Motor neuron (in vitro differentiated cells): Measurements from ENCODE around the gene LSM10. TPM values are rescaled to one million over a fixed set of nuclear protein-coding genes. Genes with fewer than 3 reads are reported as not detected.

Experiments used
- ATAC-seq, 8 experiments: fragments of 200-7000 bp; cut with Tn5 transposase; replicated peaks in 6 of 8; 2 replicates each; pipeline ENCODE4 v1.8.0; 2021; ENCODE audit warnings: mild to moderate bottlenecking in 8 of 8, moderate library complexity in 8 of 8
- H3K27ac ChIP-seq, 2 donors: fragments of 250-450 bp; sonication (Bioruptor Pico); 2 replicates each; pipeline ENCODE4 v1.9.0; 2021; ENCODE audit warnings: antibody characterized with exemption in 2 of 2, mild to moderate bottlenecking in 2 of 2, moderate library complexity in 1 of 2
- H3K4me1 ChIP-seq, 2 donors: fragments of 250-450 bp; sonication (Bioruptor Pico); replicated peaks in 1 of 2; 2 replicates each; pipeline ENCODE4 v1.6.1; 2021; ENCODE audit warnings: antibody characterized with exemption in 2 of 2, mild to moderate bottlenecking in 2 of 2, moderate library complexity in 1 of 2
- H3K4me3 ChIP-seq, 5 donors: fragments of 250-450 bp; sonication (Bioruptor Pico); 2 replicates each; pipeline ENCODE4 v1.9.0; 2021; ENCODE audit warnings: antibody characterized with exemption in 5 of 5, mild to moderate bottlenecking in 5 of 5, moderate library complexity in 4 of 5
- WGBS, 10 experiments: fragments of 450-650 bp; shearing (Covaris generic); methylation state at CpG; one replicate each; pipeline ENCODE4 v1.0.0; 2022; 5-methylcytosine and 5-hydroxymethylcytosine counted together
- in situ Hi-C, 9 experiments: fragments of 400-800 bp; cut with MboI; loops; one replicate each; pipeline ENCODE4 v1.15.0; 2021; ENCODE audit warnings: low sequenced_read_pairs in 9 of 9, low pct_unique_long_range_greater_than_20kb in 2 of 9; ENCODE audit not compliant: unreplicated experiment in 9 of 9
- total RNA-seq, 8 experiments: library from RNA; unstranded; fragments of 300-600 nt; gene quantifications; 2 replicates each; pipeline versions ENCODE4 v1.2.3 to v1.2.4, GENCODE V29; 2022

The LSM10 gene
- total RNA-seq, 8 experiments from 2014 or later: 32.4 to 68.7 (median 40.2) TPM

DNA sequence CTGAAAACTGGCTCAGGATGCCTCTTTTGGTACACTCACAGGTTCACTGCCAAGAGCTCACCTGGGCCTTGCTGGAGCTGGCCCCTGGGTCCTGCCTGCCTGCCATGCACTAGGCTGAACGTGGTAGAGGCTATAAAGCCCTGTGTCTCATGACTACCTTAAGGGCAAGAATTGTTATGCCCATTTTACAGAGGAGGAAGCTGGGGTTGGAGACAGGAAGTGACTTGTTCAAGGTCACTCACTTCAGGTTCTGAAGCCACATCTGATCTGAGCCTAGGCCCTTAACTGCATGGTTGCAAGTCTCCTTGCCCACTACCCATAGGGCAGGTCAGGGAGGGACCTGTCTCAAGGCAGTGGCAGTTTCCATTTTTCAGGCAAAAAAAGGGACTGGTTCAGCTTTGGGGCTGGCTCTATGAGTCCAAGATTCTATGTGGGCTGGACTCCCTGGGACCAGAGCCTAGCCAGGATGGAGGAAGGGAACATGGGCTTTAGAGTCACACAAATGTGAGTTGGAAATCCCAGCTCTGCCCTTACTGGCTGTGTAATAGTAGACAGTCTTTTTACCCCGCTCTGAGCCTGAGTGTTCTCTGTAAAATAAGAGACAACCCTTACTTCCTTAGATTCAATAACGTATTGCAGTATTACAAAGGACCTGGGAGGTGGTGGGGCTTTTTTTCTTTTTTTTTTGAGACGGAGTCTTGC, 19.8 kb downstream of the LSM10 start:
- Histone ChIP-seq H3K4me1 (peaks cover 21 to 23% of the 10 kb centered on the region in 2 donors), H3K4me3 (no peak overlapping the region), H3K27ac (no peak overlapping the region)
- 64 to 100% (median 84%) methylated on average over 1 to 3 of the region's 4 CpGs; no CpG with 5 or more reads in 2 of the 10 experiments for WGBS, 10 experiments
- ATAC-seq: no peak
- in situ Hi-C loops: no loop called here

DNA sequence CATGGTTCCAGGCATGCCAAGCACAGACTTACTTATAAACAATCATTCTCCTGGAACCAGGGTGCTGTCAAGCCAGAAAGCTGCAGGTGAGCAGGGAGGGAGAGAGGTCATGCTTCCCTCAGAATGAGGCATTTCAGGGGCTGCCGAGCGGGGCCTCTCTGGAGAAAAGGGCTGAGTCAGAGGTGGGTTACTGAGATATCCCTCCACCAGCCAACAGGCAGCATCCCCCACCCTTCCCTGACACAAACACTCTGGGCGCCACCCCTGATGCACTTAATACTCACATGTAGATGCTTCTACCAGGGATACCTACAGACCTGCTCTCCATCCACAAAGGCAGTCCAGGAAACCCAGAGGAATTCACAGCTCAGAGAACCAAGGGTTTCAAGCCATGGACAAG, 25.1 kb downstream of the LSM10 start:
- peak in 4 of 8 experiments; percentile 1 to 7 (median 2) for ATAC-seq
- H3K27ac ChIP-seq: peak overlapping the region; percentile 91 to 92
- WGBS, 10 experiments: 61 to 83% (median 70%) methylated on average over 1 to 3 of the region's 3 CpGs; no CpG with 5 or more reads in 5 of the 10 experiments
- in situ Hi-C loops: no loop called here
- H3K4me1 ChIP-seq: peaks cover 40 to 46% of the 10 kb centered on the region in 2 donors
- no peak overlapping the region for H3K4me3 ChIP-seq

DNA sequence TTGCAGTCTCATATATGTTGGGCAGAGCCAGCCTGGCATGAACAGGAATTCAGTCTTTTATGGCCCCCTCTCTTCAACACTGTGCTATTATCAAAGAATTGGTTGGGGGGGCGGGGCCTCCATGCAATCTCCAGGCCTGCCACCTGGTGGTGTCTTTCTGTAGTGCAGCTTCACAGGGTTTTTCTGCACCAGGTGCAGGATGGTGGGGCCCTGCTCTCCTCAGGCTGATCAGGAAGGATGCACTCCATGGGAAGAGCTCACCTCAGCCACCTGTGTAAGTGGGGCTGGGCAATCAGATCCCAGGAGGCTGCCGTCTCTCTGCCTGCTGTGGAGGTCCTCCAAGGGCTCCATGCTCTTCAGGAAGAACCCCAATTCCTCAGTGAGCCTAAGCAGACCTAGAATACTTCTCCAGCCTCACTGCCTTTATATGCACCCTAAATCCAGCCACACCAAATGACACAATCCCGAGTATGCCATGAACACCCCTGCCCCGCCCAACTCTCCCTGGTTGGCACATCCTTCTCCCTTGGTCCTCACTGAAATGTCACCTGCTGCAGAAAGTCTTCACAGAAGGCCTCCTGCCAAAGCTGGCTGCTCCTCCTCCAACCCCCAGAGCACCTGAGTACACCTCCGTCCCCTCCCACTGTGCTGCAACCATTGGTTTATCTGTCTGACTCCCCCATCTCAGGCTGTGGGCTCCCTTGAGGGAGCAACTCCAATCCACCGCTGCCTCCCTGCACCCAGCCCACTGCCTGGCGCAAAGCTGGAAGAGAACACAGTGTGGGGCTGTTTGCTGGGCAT, 28.4 kb downstream of the LSM10 start:
- in situ Hi-C loops: no loop called here
- Histone ChIP-seq H3K4me1 (peaks cover 48 to 54% of the 10 kb centered on the region in 2 donors), H3K4me3 (no peak overlapping the region), H3K27ac (no peak overlapping the region)
- 0 to 58% (median 44%) methylated on average over 1 to 4 of the region's 7 CpGs; no CpG with 5 or more reads in 6 of the 10 experiments for WGBS, 10 experiments
- peak in 3 of 8 experiments; percentile 3 to 64 (median 12) for ATAC-seq

DNA sequence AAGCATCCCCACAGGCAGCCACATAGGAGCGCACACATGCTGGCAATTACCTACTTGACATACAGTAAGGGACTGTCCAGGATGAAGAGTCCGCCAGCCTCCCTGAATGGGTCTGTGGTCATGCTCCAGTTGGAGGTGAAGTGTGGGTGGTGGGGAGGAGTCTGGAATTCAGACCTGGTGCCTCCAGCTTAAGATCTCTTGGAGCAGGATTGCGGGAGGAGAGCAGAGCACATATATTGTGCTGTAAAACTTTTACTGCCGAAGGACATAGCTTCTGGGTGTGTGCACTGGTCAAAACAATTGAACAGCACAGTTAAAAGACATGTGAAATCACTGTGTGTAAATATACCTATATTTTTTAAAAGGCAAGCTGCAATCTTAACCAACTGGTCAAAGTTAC, 29.9 kb downstream of the LSM10 start:
- in situ Hi-C loops: no loop called here
- H3K4me1 ChIP-seq: peaks cover 33 to 41% of the 10 kb centered on the region in 2 donors
- no peak overlapping the region for H3K4me3 ChIP-seq
- no peak overlapping the region for H3K27ac ChIP-seq
- 61 to 100% (median 92%) methylated on average over 1 to 4 of the region's 4 CpGs; no CpG with 5 or more reads in 2 of the 10 experiments for WGBS, 10 experiments
- ATAC-seq: no peak

DNA sequence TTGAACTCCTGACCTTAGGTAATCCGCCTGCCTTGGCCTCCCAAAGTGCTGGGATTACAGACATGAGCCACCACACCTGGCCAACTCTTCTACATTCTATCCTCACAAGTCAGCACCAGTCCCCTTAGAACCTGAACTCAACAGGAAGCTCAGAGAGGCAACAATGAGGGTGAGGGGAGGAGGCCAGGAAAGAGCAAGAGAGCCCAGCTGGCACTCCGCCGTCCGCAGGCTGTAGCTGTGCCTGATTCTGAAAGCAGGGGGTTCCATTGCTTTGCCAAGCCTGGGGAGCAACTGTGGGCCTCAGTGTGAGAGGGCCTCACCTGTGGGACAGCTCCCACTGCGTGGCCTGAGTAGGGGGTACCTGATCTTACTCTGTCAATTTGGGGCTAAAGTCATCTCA, 30.6 kb downstream of the LSM10 start:
- Histone ChIP-seq H3K27ac (no peak overlapping the region), H3K4me1 (peaks cover 26 to 34% of the 10 kb centered on the region in 2 donors), H3K4me3 (no peak overlapping the region)
- no peak for ATAC-seq
- in situ Hi-C loops: no loop called here
- WGBS, 10 experiments: 81 to 100% (median 100%) methylated on average over 1 to 4 of the region's 5 CpGs; no CpG with 5 or more reads in 4 of the 10 experiments

DNA sequence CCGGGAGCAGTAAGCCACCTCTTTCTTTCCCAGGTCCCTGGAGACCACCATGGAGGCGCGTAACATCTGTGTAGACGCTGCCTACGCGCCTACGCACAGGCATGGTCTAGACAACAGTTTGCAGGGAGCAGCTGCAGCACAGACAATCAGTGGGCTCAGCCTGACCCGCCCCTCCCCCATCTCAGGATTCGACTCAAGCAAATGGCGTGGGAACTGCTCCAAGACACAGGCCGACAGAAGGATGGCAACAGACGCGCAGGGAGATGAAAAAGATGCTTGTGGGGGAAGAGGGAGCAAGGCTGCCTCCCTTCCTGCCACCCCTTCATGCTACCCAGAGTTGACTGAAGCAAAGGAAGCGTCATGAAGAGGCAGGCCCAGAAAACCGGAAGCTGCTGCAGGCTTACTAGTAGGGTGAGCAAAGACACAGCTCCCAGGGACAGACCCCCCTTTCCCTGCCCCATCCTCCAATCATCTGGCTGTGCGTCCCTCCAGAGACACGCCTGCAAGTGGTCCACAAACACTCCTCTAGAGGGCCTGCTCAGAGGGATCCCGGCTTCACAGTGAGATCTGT, 31.5 kb downstream of the LSM10 start:
- peak overlapping the region in 1 of 5 donors; percentile 3 for H3K4me3 ChIP-seq
- in situ Hi-C loops: no loop called here
- H3K27ac ChIP-seq: peak overlapping the region; percentile 66 to 80
- H3K4me1 ChIP-seq: peaks cover 20 to 25% of the 10 kb centered on the region in 2 donors
- 11 to 87% (median 30%) methylated on average over 3 to 17 of the region's 18 CpGs; no CpG with 5 or more reads in 4 of the 10 experiments for WGBS, 10 experiments
- ATAC-seq: peak in 5 of 8 experiments; percentile 83 to 92 (median 86)

- ATAC-seq: peak in 2 of 8 experiments; percentile 67 to 76
- H3K4me1 ChIP-seq: peaks cover 20 to 24% of the 10 kb centered on the region in 2 donors
- WGBS, 10 experiments: 33 to 100% (median 88%) methylated on average over 1 of the region's 1 CpG; no CpG with 5 or more reads in 3 of the 10 experiments
- H3K27ac ChIP-seq: peak overlapping the region; percentile 66 to 80
- no peak overlapping the region for H3K4me3 ChIP-seq
- in situ Hi-C loops: no loop called here
Observed at GRCh38 chr1:36365381-36365780, 32.3 kb downstream of the LSM10 start.

DNA sequence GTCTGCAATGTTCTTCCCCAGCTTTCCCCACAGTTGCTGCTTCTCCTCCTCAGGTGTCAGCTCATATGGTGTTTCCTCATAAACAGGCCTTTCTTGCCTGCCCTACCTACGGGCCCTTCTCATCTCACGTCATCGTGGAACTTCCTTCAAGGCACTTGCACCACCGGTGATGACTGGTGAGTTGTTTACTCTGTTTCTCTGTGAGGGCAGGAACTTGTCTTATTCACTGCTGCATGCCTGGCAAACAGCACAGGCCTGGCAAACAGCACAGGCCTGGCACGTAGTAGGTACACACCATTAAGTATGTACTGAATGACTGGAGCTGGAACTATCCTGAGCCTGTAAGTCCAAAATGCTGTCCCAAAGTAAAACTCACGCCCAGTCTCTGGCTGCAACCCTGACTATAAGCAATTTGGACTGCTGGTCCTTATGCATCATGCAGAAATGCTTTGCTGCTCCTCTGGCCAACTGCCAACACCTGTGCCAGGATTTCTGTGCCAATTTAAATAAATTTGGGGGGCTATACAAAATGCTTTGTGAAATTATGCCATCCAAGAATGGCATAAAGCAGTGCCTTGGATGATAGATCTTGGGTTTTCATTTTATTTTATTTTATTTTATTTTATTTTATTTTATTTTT, 37.7 kb downstream of the LSM10 start:
- ATAC-seq: no peak
- peaks cover under 1% of the 10 kb centered on the region in 2 donors for H3K4me1 ChIP-seq
- in situ Hi-C loops: no loop called here
- WGBS, 10 experiments: 67 to 100% (median 95%) methylated on average over 1 to 6 of the region's 6 CpGs
- no peak overlapping the region for H3K4me3 ChIP-seq
- no peak overlapping the region for H3K27ac ChIP-seq

DNA sequence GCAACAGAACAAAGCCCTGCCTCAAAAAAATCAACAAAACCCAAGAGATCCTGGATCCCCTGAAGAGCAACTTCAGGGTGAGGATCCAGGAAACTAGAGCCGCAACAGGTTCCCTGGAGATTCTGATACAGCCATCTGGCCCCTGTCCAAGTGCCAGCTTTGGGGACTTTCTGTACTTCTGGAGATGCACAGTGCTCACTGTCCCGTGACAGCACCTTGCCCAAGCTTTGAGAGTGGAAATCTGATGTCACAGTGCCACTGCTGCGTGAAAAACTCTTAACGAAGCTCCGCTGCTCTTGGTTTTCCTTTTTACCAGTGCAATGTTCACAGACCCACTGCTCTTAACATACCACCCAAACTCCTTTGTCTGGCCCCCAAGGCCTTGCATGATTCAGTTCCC, 38.3 kb downstream of the LSM10 start:
- 89 to 100% (median 100%) methylated on average over 1 to 5 of the region's 5 CpGs; no CpG with 5 or more reads in 4 of the 10 experiments for WGBS, 10 experiments
- Histone ChIP-seq H3K4me1 (peaks cover 5 to 6% of the 10 kb centered on the region in 2 donors), H3K4me3 (no peak overlapping the region), H3K27ac (no peak overlapping the region)
- ATAC-seq: no peak
- in situ Hi-C loops: no loop called here

DNA sequence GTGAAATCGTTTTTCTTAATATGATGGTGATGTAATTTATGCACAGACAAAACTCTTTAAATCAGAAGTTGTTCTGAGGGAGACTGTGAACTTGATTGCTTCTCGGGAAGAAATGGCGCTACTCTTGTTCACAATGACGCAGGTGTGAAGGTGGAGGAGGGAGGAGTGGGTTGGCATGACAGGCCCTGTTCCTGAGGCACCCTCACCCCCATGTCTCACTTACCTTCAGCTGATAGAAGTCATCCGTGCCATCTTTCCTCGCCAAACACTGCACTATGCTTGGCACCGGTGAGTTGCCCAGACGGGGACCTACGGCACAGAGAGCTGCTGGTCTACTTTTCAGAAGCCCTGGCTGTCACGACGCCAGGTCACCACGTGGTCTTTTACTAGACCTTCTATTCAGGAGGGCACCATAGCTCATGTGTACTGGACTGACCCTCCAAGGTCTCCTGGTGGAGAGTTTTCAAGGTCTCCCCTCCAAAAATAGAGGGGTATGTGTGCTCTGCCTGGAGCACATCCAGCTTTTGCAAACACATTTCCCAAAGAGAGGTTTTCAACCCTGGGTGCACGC, 39.1 kb downstream of the LSM10 start:
- peaks cover 8 to 12% of the 10 kb centered on the region in 2 donors for H3K4me1 ChIP-seq
- no peak for ATAC-seq
- no peak overlapping the region for H3K27ac ChIP-seq
- in situ Hi-C loops: no loop called here
- 70 to 100% (median 90%) methylated on average over 3 to 12 of the region's 13 CpGs; no CpG with 5 or more reads in 2 of the 10 experiments for WGBS, 10 experiments
- H3K4me3 ChIP-seq: no peak overlapping the region

GRCh38 chr1:36355811-36356210, 41.9 kb downstream of the LSM10 start:
- ATAC-seq: no peak
- 27 to 100% (median 80%) methylated on average over 1 to 4 of the region's 4 CpGs; no CpG with 5 or more reads in 3 of the 10 experiments for WGBS, 10 experiments
- in situ Hi-C loops: no loop called here
- peaks cover 35 to 40% of the 10 kb centered on the region in 2 donors for H3K4me1 ChIP-seq
- no peak overlapping the region for H3K4me3 ChIP-seq
- H3K27ac ChIP-seq: no peak overlapping the region

GRCh38 chr1:36354486-36354885, 43.2 kb downstream of the LSM10 start:
- WGBS, 10 experiments: 50 to 100% (median 78%) methylated on average over 1 to 9 of the region's 11 CpGs; no CpG with 5 or more reads in 3 of the 10 experiments
- Histone ChIP-seq H3K4me3 (no peak overlapping the region), H3K4me1 (peaks cover 35 to 42% of the 10 kb centered on the region in 2 donors), H3K27ac (peak overlapping the region in 1 of 2 donors; percentile 37)
- in situ Hi-C loops: no loop called here
- ATAC-seq: no peak
